ENCODE measurements around the gene SRBD1. TPM values are rescaled to one million over a fixed set of nuclear protein-coding genes. Genes with fewer than 3 reads are reported as not detected.
"Not testable (repeated sequence)": the region's sequence is repeated elsewhere in the genome, so short reads cannot be mapped to it uniquely, and the experiment has no call there.

SRBD1 gene
- total RNA-seq, 2 experiments from 2014 or later: 17.6 to 22.2 TPM

DNA sequence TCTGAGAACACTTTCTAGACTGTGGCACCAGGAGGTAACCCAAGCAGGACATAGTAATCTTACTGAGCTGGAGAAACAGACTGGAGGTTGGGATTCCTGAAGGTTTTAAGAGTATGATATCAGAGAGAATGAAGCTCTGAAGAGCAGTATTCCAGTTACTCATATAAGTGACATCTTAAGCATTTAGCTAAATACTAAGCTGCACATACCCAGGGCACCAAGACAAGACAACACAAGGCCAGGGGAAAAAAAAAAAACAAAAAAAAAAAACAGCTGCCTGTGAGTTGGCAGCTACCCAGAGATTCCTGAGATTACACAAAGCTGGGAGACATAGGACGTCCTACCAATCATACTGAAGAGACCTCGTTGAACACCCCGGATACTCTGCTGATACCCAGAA is 175.8 kb downstream of the SRBD1 start:
- DNase-seq: no peak
- Mint-ChIP-seq H3K27ac (no peak overlapping the region), H3K36me3 (peaks cover 30% of the 10 kb centered on the region), H3K9me3 (ENCODE audit: low read depth) (peaks cover 4% of the 10 kb centered on the region), H3K4me1 (no peaks in the 10 kb centered on the region), H3K27me3 (no peaks in the 10 kb centered on the region), H3K4me3 (no peak overlapping the region)
- ATAC-seq: no peak
- CTCF ChIA-PET: interaction anchor here (0.9 kb wide), 1 partner anchor 143 kb away, joined by 3 read pairs; no protein-coding TSS in a partner anchor

DNA sequence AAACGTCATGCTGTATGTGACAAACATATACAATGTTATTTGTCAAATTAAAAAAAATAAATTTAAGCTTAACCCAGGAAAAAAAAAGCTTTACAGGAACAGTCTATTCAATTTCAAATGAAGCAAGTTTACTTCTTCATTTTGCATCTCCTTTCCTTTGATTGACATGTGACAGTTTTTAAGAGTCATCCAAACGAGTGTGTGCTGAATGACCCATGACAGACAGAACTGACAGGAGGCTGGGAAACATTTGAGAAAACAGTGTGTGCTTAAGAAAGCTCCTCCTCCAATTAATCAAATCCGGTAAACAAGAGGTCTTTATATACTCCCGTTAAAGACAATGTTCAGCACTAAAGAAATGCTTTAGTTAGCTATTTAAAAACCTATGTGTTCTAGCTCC is 177.7 kb downstream of the SRBD1 start:
- no peak for DNase-seq
- Mint-ChIP-seq H3K9me3 (ENCODE audit: low read depth) (peaks cover 4% of the 10 kb centered on the region), H3K36me3 (peaks cover 30% of the 10 kb centered on the region), H3K27me3 (no peaks in the 10 kb centered on the region), H3K4me3 (no peak overlapping the region), H3K27ac (no peak overlapping the region), H3K4me1 (no peaks in the 10 kb centered on the region)
- no peak for ATAC-seq
- CTCF ChIA-PET: no interaction called here

DNA sequence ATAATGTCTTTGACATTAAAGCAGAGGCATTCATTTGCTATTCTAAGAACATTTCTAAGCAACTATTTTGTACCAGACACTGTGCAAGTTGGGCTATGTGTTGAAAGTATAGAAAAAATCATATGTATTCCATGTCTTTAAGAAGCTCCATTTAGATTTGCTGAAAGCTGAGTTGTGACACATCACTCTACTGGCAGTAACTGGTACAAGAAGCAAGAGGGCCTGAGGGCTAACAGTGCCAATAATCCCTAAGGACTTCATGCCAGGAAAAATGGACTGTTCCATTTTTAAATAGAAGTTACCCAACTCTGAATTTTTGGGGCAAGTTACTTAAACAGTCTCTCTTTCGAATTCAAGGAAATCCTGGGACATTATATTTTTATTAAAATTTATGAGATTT is 178.7 kb downstream of the SRBD1 start:
- CTCF ChIA-PET: interaction anchor here (1.0 kb wide), 1 partner anchor 451 kb away, joined by 3 read pairs; no protein-coding TSS in a partner anchor
- peaks cover 23% of the 10 kb centered on the region for H3K36me3 Mint-ChIP-seq
- no peaks in the 10 kb centered on the region for H3K27me3 Mint-ChIP-seq
- peaks cover 2% of the 10 kb centered on the region for H3K9me3 Mint-ChIP-seq (ENCODE audit: low read depth)
- H3K4me3 Mint-ChIP-seq: no peak overlapping the region
- no peaks in the 10 kb centered on the region for H3K4me1 Mint-ChIP-seq
- H3K27ac Mint-ChIP-seq: no peak overlapping the region
- no peak for DNase-seq
- no peak for ATAC-seq

DNA sequence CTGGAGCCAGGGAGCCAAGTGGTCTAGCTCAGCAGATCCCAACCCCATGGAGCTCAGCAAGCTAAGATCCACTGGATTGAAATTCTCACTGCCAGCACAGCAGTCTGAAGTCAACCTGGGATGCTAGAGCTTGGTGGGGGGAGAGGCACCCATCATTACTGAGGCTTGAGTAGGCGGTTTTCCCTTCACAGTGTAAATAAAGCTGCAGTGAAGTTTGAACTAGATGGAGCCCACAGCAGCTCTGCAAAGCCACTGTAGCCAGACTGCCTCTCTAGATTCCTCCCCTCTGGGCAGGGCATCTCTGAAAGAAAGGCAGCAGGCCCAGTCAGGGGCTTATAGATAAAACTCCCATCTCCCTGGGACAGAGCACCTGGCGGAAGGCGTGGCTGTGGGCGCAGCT is 185.0 kb downstream of the SRBD1 start:
- H3K36me3 Mint-ChIP-seq; H3K9me3 Mint-ChIP-seq (ENCODE audit: low read depth); H3K4me3 Mint-ChIP-seq; H3K27ac Mint-ChIP-seq; H3K4me1 Mint-ChIP-seq; ATAC-seq; H3K27me3 Mint-ChIP-seq; DNase-seq; CTCF ChIA-PET: not testable (repeated sequence)

DNA sequence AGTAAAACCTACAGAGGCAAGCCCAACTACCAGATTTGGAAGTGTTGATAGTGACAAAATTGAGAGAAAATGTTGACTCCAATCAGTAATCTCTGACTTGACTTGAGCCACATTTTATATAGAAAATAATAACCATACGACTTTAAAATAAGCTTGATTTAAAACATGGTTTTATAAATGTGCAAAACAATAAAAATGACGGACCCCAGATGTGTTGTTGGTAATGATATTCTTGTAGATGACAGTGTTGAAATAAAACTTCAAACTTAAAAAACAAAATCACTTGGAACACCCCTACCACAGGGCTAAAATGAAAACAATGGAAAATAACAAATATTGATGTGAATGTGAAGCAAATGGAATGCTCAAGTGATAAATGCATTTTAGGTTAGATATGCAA is 188.1 kb downstream of the SRBD1 start:
- CTCF ChIA-PET: no interaction called here
- Mint-ChIP-seq H3K36me3 (peaks cover 10% of the 10 kb centered on the region), H3K27ac (no peak overlapping the region), H3K4me1 (no peaks in the 10 kb centered on the region), H3K9me3 (ENCODE audit: low read depth) (no peaks in the 10 kb centered on the region), H3K27me3 (no peaks in the 10 kb centered on the region), H3K4me3 (no peak overlapping the region)
- no peak for ATAC-seq
- no peak for DNase-seq

DNA sequence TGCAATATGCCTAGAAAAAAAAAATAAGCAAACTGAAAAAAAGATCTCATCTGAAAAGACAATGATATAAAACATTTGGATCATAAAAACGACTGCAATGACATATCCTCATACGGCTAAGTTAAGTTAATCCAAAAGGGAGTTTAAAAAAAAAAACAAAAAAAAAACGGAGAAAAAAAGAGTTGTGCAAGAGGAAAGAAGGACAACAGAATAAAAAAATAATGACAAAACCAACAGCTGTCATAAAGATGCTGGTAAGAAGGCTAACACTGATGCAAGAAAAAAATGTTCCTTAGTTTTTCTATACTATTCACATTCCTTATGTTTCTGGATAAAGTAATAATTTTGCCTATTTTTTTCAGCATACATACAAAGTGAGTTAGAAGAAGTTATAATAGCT is 192.5 kb downstream of the SRBD1 start:
- ATAC-seq (no peak), DNase-seq (no peak)
- H3K27ac Mint-ChIP-seq: no peak overlapping the region
- H3K4me1 Mint-ChIP-seq: no peaks in the 10 kb centered on the region
- H3K4me3 Mint-ChIP-seq: no peak overlapping the region
- no peaks in the 10 kb centered on the region for H3K27me3 Mint-ChIP-seq
- CTCF ChIA-PET: interaction anchor here (0.7 kb wide), 1 partner anchor 70 kb away, joined by 3 read pairs; no protein-coding TSS in a partner anchor
- peaks cover 15% of the 10 kb centered on the region for H3K36me3 Mint-ChIP-seq
- no peaks in the 10 kb centered on the region for H3K9me3 Mint-ChIP-seq (ENCODE audit: low read depth)

DNA sequence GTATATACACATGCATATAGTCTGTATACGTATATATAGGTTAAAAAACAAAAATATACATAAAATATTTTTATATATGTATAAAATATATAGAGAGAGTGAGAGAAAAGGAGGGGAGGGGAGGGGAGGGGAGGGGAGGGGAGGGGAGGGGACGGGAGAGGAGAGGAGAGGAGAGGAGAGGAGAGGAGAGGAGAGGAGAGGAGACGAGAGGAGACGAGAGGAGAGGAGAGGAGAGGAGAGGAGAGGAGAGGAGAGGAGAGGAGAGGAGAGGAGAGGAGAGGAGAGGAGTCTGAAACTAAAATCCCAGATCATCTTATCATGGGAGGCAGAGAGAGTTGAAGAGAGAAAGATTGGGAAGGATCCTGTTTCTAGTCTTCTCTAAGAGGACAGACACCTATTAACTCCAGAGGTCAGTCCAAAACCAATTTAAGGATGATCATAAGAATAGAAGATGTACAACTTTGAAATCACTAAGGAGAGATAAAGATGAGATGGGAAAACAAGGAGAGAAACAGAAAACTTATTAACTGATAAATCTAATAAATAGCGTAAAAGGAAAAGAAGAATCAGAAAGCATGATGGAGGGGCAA is 195.4 kb downstream of the SRBD1 start:
- no peak for DNase-seq
- CTCF ChIA-PET: no interaction called here
- H3K27me3 Mint-ChIP-seq: no peaks in the 10 kb centered on the region
- no peak overlapping the region for H3K27ac Mint-ChIP-seq
- H3K4me3 Mint-ChIP-seq: no peak overlapping the region
- no peak for ATAC-seq
- peaks cover 30% of the 10 kb centered on the region for H3K36me3 Mint-ChIP-seq
- no peaks in the 10 kb centered on the region for H3K9me3 Mint-ChIP-seq (ENCODE audit: low read depth)
- no peaks in the 10 kb centered on the region for H3K4me1 Mint-ChIP-seq

DNA sequence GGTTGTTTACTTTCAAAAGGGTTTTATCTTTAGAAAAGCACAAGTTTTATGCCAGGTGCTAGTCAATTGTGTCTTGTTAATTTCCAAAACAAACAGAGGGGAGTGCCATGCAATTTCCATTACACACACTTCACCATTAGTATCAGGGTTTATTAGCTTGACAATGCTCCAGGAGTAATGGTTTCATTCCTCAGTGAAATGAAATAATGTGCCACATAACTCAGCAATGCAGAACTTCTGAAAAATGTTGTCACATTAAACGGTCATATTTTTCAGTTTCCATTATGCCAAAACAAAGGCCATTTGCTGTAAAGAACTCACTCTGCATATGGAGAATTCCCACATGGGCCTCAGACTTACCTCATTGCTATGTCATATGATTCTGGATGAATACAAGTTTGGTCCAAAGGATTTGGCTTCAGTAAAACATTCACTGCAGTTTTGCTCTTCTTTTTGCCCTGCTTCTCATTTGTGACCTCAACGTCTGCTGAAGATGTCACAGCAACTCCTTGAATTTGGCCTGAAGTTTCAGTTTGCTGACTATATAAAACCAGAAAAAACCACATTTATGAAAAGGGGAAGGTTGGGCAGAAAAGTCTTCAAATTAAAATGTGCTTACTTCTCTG is 198.2 kb downstream of the SRBD1 start:
- H3K9me3 Mint-ChIP-seq (ENCODE audit: low read depth): no peaks in the 10 kb centered on the region
- no peak for ATAC-seq
- no peak for DNase-seq
- CTCF ChIA-PET: no interaction called here
- H3K4me3 Mint-ChIP-seq: no peak overlapping the region
- no peak overlapping the region for H3K27ac Mint-ChIP-seq
- H3K36me3 Mint-ChIP-seq: peaks cover 21% of the 10 kb centered on the region
- no peaks in the 10 kb centered on the region for H3K4me1 Mint-ChIP-seq
- no peaks in the 10 kb centered on the region for H3K27me3 Mint-ChIP-seq

DNA sequence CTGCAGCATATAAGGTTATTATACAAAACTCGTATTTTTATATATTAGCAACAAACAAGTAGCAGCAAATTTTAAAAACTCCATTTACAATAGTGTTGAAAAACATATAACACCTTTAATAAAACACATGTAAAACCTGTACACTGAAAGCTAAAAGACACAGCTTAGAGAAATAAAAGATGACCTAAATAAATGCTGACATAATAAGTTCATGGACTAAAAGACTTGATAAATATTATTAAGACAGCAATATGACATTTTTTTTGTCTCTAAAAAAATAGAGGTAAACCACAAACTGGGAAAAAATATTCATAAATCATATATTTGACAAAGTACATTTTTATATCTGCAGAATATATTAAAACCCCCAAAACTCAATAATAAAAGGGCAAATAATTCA is 201.4 kb downstream of the SRBD1 start:
- no peak for DNase-seq
- Mint-ChIP-seq H3K27ac (no peak overlapping the region), H3K4me3 (no peak overlapping the region), H3K4me1 (no peaks in the 10 kb centered on the region), H3K36me3 (peaks cover 17% of the 10 kb centered on the region), H3K27me3 (no peaks in the 10 kb centered on the region), H3K9me3 (ENCODE audit: low read depth) (no peaks in the 10 kb centered on the region)
- ATAC-seq: no peak
- CTCF ChIA-PET: no interaction called here

DNA sequence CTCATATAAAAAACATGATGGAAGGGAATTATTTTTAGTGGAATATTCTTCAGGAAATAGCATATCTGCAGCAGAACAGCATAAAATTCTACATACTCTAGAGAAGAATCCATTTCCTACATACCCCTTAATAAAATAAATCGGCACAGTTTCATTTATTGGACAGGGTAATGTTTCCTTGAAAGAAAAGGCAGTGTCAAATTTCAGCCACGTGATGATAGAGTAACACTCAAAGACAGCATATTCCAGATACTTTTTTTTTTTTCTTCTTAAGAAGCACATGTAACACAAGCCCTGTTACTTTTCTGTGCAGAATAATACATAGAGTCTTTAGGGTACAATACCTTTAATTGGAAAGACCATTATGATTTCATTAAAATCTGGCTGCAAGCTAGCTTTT is 204.4 kb downstream of the SRBD1 start:
- no peaks in the 10 kb centered on the region for H3K27me3 Mint-ChIP-seq
- peaks cover 11% of the 10 kb centered on the region for H3K36me3 Mint-ChIP-seq
- no peak for DNase-seq
- no peak for ATAC-seq
- H3K4me1 Mint-ChIP-seq: no peaks in the 10 kb centered on the region
- CTCF ChIA-PET: no interaction called here
- no peak overlapping the region for H3K4me3 Mint-ChIP-seq
- H3K9me3 Mint-ChIP-seq (ENCODE audit: low read depth): no peaks in the 10 kb centered on the region
- H3K27ac Mint-ChIP-seq: no peak overlapping the region

DNA sequence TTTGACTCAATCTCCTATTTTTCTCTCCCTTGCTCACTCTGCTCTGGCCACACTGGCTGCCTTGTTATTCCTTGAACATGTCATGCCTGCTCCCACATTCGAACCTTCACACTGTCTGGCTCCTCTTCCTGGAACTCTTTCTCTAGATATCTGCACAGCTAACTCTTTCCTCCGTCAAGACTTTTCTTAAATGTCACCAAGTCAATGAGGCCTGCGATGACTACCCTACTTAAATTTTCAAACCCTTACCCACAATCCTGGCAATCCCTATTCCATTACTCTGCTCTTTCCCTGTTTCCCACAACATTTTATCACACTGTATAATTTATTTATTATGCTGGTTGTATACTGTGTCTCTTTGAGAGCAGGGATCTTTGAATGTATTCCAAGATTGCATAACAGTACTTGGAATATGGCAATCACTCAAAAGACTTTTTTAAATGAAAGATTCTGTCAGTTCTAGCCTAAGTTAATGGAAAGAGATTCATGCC is 206.2 kb downstream of the SRBD1 start:
- Mint-ChIP-seq H3K36me3 (peaks cover 3% of the 10 kb centered on the region), H3K4me3 (no peak overlapping the region), H3K27ac (no peak overlapping the region), H3K9me3 (ENCODE audit: low read depth) (no peaks in the 10 kb centered on the region), H3K4me1 (no peaks in the 10 kb centered on the region), H3K27me3 (no peaks in the 10 kb centered on the region)
- CTCF ChIA-PET: no interaction called here
- ATAC-seq (no peak), DNase-seq (no peak)

DNA sequence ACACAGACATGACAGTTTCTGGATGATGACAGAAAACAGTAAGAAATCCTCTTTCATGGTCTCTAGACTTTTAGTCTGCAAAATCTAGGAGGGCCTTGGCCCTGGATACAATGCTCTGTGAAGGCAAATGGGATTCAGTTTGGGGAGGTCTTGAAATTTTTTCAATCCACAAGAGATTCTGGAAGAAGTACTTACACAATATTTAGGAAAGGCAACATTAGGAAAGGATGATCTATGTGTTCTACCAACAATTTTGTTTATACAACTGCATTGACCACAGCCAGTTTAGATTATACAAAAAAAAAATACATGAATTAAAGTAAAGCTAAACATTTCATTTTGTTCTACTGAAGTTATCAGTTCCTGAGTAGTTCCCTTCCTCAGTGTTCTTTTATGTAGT is 208.0 kb downstream of the SRBD1 start:
- Mint-ChIP-seq H3K9me3 (ENCODE audit: low read depth) (no peaks in the 10 kb centered on the region), H3K36me3 (peaks cover 2% of the 10 kb centered on the region), H3K27ac (no peak overlapping the region), H3K4me3 (no peak overlapping the region), H3K27me3 (no peaks in the 10 kb centered on the region), H3K4me1 (no peaks in the 10 kb centered on the region)
- ATAC-seq (no peak), DNase-seq (no peak)
- CTCF ChIA-PET: no interaction called here

DNA sequence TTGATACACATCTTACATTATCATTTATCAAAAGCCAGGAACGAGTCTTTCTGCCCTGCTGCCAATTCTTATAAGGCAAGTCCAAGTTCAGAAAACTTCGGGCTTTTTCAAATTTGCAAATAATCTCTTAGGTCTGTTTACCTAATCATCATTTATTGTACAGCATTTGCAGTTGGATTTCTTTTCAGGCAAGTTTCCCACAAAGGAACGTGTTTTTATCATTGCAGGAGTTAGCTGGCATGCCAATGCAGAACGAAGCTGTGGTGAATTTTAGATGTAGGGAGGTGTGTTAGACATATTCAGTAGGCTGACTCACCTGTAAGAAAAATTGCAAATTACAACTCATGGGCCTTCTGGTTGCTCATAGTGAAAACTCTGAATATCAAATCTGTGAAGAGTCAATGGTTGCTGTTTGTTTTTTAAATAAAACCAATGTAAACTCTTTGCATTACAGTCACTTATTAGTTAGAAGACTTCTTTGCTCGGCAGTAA is 209.6 kb downstream of the SRBD1 start:
- H3K4me3 Mint-ChIP-seq: no peak overlapping the region
- peaks cover 2% of the 10 kb centered on the region for H3K36me3 Mint-ChIP-seq
- DNase-seq (no peak), ATAC-seq (no peak)
- H3K27ac Mint-ChIP-seq: no peak overlapping the region
- H3K27me3 Mint-ChIP-seq: no peaks in the 10 kb centered on the region
- H3K9me3 Mint-ChIP-seq (ENCODE audit: low read depth): no peaks in the 10 kb centered on the region
- no peaks in the 10 kb centered on the region for H3K4me1 Mint-ChIP-seq
- CTCF ChIA-PET: no interaction called here

DNA sequence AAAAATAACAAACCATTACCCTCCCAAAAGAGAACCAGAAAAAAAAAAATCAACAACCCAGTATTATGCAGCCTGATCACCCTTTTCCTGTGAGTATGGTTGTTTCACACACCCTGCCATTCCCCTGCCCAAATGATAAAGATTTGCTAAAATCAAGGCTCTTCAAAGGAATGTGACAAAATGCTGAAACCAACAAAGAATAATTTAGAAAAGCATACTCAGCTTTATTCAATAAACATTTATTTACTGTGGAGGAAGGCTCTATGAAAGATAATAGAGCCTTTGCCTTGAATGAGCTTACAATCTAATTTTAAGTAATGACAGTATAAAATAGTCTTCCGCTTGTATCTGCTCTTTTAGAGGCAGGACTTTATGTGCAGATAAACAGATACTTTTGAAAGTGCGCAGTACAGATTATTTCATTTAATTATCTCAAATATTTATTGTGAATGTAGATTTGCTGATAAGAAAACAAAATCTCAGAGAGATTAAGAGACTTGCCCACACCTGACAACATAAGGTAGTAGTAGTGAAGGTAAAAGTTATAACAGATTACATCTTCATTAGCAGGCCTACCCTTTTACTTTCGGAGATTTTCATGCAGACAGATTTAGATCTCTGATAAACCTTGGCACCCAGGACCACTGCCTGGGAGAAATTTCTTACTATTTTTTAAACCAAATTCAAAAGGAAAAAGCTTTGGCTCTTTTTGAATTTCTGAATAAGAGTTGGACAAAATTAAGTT is 211.9 kb downstream of the SRBD1 start:
- CTCF ChIA-PET: no interaction called here
- Mint-ChIP-seq H3K27me3 (no peaks in the 10 kb centered on the region), H3K36me3 (peaks cover 2% of the 10 kb centered on the region), H3K27ac (no peak overlapping the region), H3K4me3 (no peak overlapping the region), H3K4me1 (no peaks in the 10 kb centered on the region), H3K9me3 (ENCODE audit: low read depth) (no peaks in the 10 kb centered on the region)
- DNase-seq: no peak
- no peak for ATAC-seq

Measured in activated CD8-positive, alpha-beta memory T cell treated with anti-CD3 and anti-CD28 coated beads, Interleukin-2, amount 10 ng/mL, durations not matched to agents 7 days and 5 days (primary cell).